HepG2 (cell line): Measurements from ENCODE around the gene ERC1. TPM values are rescaled to one million over a fixed set of nuclear protein-coding genes. Genes with fewer than 3 reads are reported as not detected.

Experiments used
- BORCS8-MEF2B ChIP-seq: sonication (generic); formaldehyde crosslinking; IDR thresholded peaks from 2 replicates; pipeline ENCODE4 v1.8.0; 2022; ENCODE audit warnings: mild to moderate bottlenecking, missing genetic modification reagents
- CENPX ChIP-seq: sonication (generic); formaldehyde crosslinking; IDR thresholded peaks from 2 replicates; pipeline ENCODE4 v1.9.0; 2021; ENCODE audit warnings: mild to moderate bottlenecking, missing genetic modification reagents, moderate library complexity
- ELF3 ChIP-seq: IDR thresholded peaks from 2 replicates; pipeline ENCODE4 v1.6.1; 2016; ENCODE audit warnings: missing genetic modification reagents, missing compliant biosample characterization
- HNF4G ChIP-seq, 2 experiments: sonication (generic) in 1 of 2; formaldehyde crosslinking in 1 of 2; IDR thresholded peaks; 2 replicates each; pipeline versions ENCODE4 v1.4.0 to v1.6.1; 2011 to 2020; ENCODE audit warnings: borderline replicate concordance in 2 of 2, low read depth in 2 of 2, mild to moderate bottlenecking in 2 of 2, low read length in 1 of 2, missing genetic modification reagents in 1 of 2, moderate library complexity in 1 of 2
- NFYC ChIP-seq: IDR thresholded peaks from 2 replicates; pipeline ENCODE4 v1.6.1; 2016; ENCODE audit warnings: missing genetic modification reagents, missing compliant biosample characterization
- TAF1 ChIP-seq: sonication (generic); formaldehyde crosslinking; IDR thresholded peaks from 2 replicates; pipeline ENCODE4 v1.4.0; 2020; ENCODE audit warnings: missing genetic modification reagents
- ZFX ChIP-seq: sonication (generic); formaldehyde crosslinking; IDR thresholded peaks from 2 replicates; pipeline ENCODE4 v1.4.0; 2020; ENCODE audit warnings: mild to moderate bottlenecking, low read depth, missing genetic modification reagents, moderate library complexity
- ZNF343 ChIP-seq: sonication (generic); formaldehyde crosslinking; IDR thresholded peaks from 2 replicates; pipeline ENCODE4 v1.4.0; 2020; ENCODE audit warnings: mild to moderate bottlenecking, missing genetic modification reagents
- ZNF530 ChIP-seq: sonication (generic); formaldehyde crosslinking; IDR thresholded peaks from 2 replicates; pipeline ENCODE4 v1.5.0; 2020; ENCODE audit warnings: low read depth, mild to moderate bottlenecking, missing genetic modification reagents
- ZNF574 ChIP-seq: sonication (generic); formaldehyde crosslinking; IDR thresholded peaks from 2 replicates; pipeline ENCODE4 v1.4.0; 2020; ENCODE audit warnings: missing genetic modification reagents
- ZNF776 ChIP-seq: sonication (generic); formaldehyde crosslinking; IDR thresholded peaks from 2 replicates; pipeline ENCODE4 v1.4.0; 2020; ENCODE audit warnings: mild to moderate bottlenecking, missing genetic modification reagents
- polyA plus RNA-seq, 8 experiments: library from polyadenylated mRNA; depleted of rRNA in 3 of 8; stranded (reverse) in 7 of 8; unstranded in 1 of 8; fragments of >200 nt; fragmentation: Illumina TruSeq in 4 of 8; extraction: Trizol in 4 of 8; gene quantifications; 2 replicates each; pipeline versions ENCODE4 v1.2.1 to v1.2.3, GENCODE V29; 2011 to 2016; ENCODE audit warnings: low read depth in 4 of 8, missing spikeins in 1 of 8, mixed read lengths in 1 of 8; ENCODE audit not compliant: insufficient read depth in 1 of 8
- total RNA-seq, 5 experiments: library from RNA; depleted of rRNA; stranded (reverse); fragments of >200 nt; fragmentation: Illumina TruSeq; extraction: Trizol; gene quantifications; 2 replicates each; pipeline ENCODE4 v1.2.3, GENCODE V29; 2016; ENCODE audit warnings: low read depth in 1 of 5
- TF ChIP-seq, protein P1 (sequence below): sonication (generic); formaldehyde crosslinking; IDR thresholded peaks from 2 replicates; pipeline ENCODE4 v1.4.0; 2020; ENCODE audit warnings: missing genetic modification reagents, borderline replicate concordance
- TF ChIP-seq, protein P2 (sequence below): sonication (generic); formaldehyde crosslinking; IDR thresholded peaks from 2 replicates; pipeline ENCODE4 v1.8.1; 2023; ENCODE audit warnings: mild to moderate bottlenecking, moderate library complexity, missing genetic modification reagents
- TF ChIP-seq, protein P3 (sequence below): sonication (generic); formaldehyde crosslinking; IDR thresholded peaks from 2 replicates; pipeline ENCODE4 v1.5.0; 2020; ENCODE audit warnings: mild to moderate bottlenecking, missing genetic modification reagents, moderate library complexity
- TF ChIP-seq, protein P4 (sequence below): sonication (generic); formaldehyde crosslinking; IDR thresholded peaks from 2 replicates; pipeline ENCODE4 v1.8.0; 2022; ENCODE audit warnings: mild to moderate bottlenecking, missing genetic modification reagents, moderate library complexity

Gene ERC1
- total and polyA plus RNA-seq, 2 of the 13 experiments (the other 11 are each of a cell fraction or from before 2014, with no cell fraction given): 6.1 to 12.4 TPM

- TF ChIP-seq, protein P1, sequence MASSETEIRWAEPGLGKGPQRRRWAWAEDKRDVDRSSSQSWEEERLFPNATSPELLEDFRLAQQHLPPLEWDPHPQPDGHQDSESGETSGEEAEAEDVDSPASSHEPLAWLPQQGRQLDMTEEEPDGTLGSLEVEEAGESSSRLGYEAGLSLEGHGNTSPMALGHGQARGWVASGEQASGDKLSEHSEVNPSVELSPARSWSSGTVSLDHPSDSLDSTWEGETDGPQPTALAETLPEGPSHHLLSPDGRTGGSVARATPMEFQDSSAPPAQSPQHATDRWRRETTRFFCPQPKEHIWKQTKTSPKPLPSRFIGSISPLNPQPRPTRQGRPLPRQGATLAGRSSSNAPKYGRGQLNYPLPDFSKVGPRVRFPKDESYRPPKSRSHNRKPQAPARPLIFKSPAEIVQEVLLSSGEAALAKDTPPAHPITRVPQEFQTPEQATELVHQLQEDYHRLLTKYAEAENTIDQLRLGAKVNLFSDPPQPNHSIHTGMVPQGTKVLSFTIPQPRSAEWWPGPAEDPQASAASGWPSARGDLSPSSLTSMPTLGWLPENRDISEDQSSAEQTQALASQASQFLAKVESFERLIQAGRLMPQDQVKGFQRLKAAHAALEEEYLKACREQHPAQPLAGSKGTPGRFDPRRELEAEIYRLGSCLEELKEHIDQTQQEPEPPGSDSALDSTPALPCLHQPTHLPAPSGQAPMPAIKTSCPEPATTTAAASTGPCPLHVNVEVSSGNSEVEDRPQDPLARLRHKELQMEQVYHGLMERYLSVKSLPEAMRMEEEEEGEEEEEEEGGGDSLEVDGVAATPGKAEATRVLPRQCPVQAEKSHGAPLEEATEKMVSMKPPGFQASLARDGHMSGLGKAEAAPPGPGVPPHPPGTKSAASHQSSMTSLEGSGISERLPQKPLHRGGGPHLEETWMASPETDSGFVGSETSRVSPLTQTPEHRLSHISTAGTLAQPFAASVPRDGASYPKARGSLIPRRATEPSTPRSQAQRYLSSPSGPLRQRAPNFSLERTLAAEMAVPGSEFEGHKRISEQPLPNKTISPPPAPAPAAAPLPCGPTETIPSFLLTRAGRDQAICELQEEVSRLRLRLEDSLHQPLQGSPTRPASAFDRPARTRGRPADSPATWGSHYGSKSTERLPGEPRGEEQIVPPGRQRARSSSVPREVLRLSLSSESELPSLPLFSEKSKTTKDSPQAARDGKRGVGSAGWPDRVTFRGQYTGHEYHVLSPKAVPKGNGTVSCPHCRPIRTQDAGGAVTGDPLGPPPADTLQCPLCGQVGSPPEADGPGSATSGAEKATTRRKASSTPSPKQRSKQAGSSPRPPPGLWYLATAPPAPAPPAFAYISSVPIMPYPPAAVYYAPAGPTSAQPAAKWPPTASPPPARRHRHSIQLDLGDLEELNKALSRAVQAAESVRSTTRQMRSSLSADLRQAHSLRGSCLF (CRISPR knock-in tag): no peak
- no peak for TF ChIP-seq NFYC (CRISPR knock-in tag)
- peak; percentile 33; the same call in 1 of the 2 replicates for TF ChIP-seq HNF4G (IDR thresholded peaks at IDR 0.05; ENCODE audit: borderline replicate concordance, low read depth, low read length)
- no peak for TF ChIP-seq HNF4G (CRISPR knock-in tag; IDR thresholded peaks at IDR 0.05; ENCODE audit: borderline replicate concordance, low read depth)
- TF ChIP-seq, protein P2, sequence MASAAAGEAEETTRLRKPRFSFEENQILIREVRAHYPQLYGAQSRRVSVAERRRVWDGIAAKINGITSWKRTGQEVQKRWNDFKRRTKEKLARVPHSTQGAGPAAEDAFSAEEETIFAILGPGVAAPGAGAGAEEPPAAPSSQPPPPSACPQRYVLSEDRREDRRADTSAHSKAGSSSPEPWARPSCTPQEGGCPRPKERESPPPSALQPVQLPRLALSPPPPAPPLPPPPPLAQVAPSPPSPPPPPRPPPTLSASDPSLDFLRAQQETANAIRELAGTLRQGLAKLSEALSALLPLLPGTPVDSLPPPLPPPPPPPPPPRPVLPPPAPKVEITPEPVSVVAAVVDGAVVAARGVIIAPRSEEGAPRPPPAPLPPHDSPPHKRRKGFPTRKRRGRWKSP (CRISPR knock-in tag): no peak
- TF ChIP-seq ZNF574: no peak
- TF ChIP-seq BORCS8-MEF2B: no peak
- TF ChIP-seq, protein P3, sequence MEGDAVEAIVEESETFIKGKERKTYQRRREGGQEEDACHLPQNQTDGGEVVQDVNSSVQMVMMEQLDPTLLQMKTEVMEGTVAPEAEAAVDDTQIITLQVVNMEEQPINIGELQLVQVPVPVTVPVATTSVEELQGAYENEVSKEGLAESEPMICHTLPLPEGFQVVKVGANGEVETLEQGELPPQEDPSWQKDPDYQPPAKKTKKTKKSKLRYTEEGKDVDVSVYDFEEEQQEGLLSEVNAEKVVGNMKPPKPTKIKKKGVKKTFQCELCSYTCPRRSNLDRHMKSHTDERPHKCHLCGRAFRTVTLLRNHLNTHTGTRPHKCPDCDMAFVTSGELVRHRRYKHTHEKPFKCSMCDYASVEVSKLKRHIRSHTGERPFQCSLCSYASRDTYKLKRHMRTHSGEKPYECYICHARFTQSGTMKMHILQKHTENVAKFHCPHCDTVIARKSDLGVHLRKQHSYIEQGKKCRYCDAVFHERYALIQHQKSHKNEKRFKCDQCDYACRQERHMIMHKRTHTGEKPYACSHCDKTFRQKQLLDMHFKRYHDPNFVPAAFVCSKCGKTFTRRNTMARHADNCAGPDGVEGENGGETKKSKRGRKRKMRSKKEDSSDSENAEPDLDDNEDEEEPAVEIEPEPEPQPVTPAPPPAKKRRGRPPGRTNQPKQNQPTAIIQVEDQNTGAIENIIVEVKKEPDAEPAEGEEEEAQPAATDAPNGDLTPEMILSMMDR: no peak
- TF ChIP-seq CENPX: no peak
- no peak for TF ChIP-seq ZNF343 (CRISPR knock-in tag)
- TF ChIP-seq, protein P4, sequence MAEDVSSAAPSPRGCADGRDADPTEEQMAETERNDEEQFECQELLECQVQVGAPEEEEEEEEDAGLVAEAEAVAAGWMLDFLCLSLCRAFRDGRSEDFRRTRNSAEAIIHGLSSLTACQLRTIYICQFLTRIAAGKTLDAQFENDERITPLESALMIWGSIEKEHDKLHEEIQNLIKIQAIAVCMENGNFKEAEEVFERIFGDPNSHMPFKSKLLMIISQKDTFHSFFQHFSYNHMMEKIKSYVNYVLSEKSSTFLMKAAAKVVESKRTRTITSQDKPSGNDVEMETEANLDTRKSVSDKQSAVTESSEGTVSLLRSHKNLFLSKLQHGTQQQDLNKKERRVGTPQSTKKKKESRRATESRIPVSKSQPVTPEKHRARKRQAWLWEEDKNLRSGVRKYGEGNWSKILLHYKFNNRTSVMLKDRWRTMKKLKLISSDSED (CRISPR knock-in tag): no peak
- TF ChIP-seq ZNF776: no peak
- no peak for TF ChIP-seq ZFX (CRISPR knock-in tag)
- TF ChIP-seq TAF1: no peak
- TF ChIP-seq ZNF530: no peak
- no peak for TF ChIP-seq ELF3 (CRISPR knock-in tag)
These were observed 63.3 kb downstream of the ERC1 start (continued) for GRCh38 chr12:1054117-1054870.
